ENCODE results near the gene PDE11A.
A peak's percentile ranks its signal among the peaks of the same experiment; 100 is the strongest.
"Not testable (repeated sequence)": the region's sequence is repeated elsewhere in the genome, so short reads cannot be mapped to it uniquely, and the experiment has no call there.

PDE11A gene

GRCh38 chr2:178101321-178102079 is 28.9 kb upstream of the PDE11A start:
- TF ChIP-seq CTCF (conservative IDR thresholded peaks at IDR 0.05; ENCODE audit: control insufficient read depth, insufficient read depth, low read depth, low read length) = no peak
- DNase-seq (ENCODE audit: low read depth) = peak; percentile 62
- no peak overlapping the region for H3K4me3 ChIP-seq (ENCODE audit: control insufficient read depth, low read depth, low read length)

- no peak for TF ChIP-seq CTCF (conservative IDR thresholded peaks at IDR 0.05; ENCODE audit: control insufficient read depth, insufficient read depth, low read depth, low read length)
- no peak for DNase-seq (ENCODE audit: low read depth)
- H3K4me3 ChIP-seq (ENCODE audit: control insufficient read depth, low read depth, low read length) = no peak overlapping the region
Measured at GRCh38 chr2:178093471-178093870, 20.9 kb upstream of the PDE11A start.

- no peak for TF ChIP-seq CTCF (conservative IDR thresholded peaks at IDR 0.05; ENCODE audit: control insufficient read depth, insufficient read depth, low read depth, low read length)
- H3K4me3 ChIP-seq (ENCODE audit: control insufficient read depth, low read depth, low read length) = no peak overlapping the region
- no peak for DNase-seq (ENCODE audit: low read depth)
Measured at GRCh38 chr2:178088774-178089270, 16.2 kb upstream of the PDE11A start.

- peak; percentile 25 for DNase-seq (ENCODE audit: low read depth)
- H3K4me3 ChIP-seq (ENCODE audit: control insufficient read depth, low read depth, low read length) = no peak overlapping the region
- no peak for TF ChIP-seq CTCF (conservative IDR thresholded peaks at IDR 0.05; ENCODE audit: control insufficient read depth, insufficient read depth, low read depth, low read length)
Measured at GRCh38 chr2:178084273-178084672, 11.7 kb upstream of the PDE11A start.

- no peak overlapping the region for H3K4me3 ChIP-seq (ENCODE audit: control insufficient read depth, low read depth, low read length)
- no peak for TF ChIP-seq CTCF (conservative IDR thresholded peaks at IDR 0.05; ENCODE audit: control insufficient read depth, insufficient read depth, low read depth, low read length)
- DNase-seq (ENCODE audit: low read depth) = no peak
Measured at GRCh38 chr2:178082408-178083045, 9.9 kb upstream of the PDE11A start.

GRCh38 chr2:178079279-178079678 is 6.7 kb upstream of the PDE11A start:
- DNase-seq (ENCODE audit: low read depth); H3K4me3 ChIP-seq (ENCODE audit: control insufficient read depth, low read depth, low read length): not testable (repeated sequence)

GRCh38 chr2:178076130-178076529 is 3.6 kb upstream of the PDE11A start:
- TF ChIP-seq CTCF (conservative IDR thresholded peaks at IDR 0.05; ENCODE audit: control insufficient read depth, insufficient read depth, low read depth, low read length) = no peak
- no peak for DNase-seq (ENCODE audit: low read depth)
- no peak overlapping the region for H3K4me3 ChIP-seq (ENCODE audit: control insufficient read depth, low read depth, low read length)

All from fibroblast of mammary gland (primary cell).